GM12878 (cell line): ENCODE measurements around the gene MANF. TPM values are rescaled to one million over a fixed set of nuclear protein-coding genes. Genes with fewer than 3 reads are reported as not detected.

Source experiments
- ATAC-seq: fragments of 200-7000 bp; cut with Tn5 transposase; 3 replicates; pipeline ENCODE4 v1.9.1; 2020; ENCODE audit warnings: mild to moderate bottlenecking, moderate library complexity
- BruUV-seq: library from RNA; stranded (reverse); fragments of 400-500 nt; replicated peaks from 2 replicates; lab custom pipeline; 2021; lab: Mats Ljungman, UMichigan
- CTCF ChIA-PET: fragments of 300-600 bp; sonication (Branson Sonifier 250); formaldehyde crosslinking; extraction: SDS; loops from one replicate; lab custom pipeline; 2021; ENCODE audit warnings: inconsistent platforms; lab: Yijun Ruan, JAX
- POLR2A ChIA-PET: fragments of 350-600 bp; formaldehyde crosslinking; extraction: SDS; loops from one replicate; lab custom pipeline; 2021; ENCODE audit warnings: inconsistent platforms; lab: Charles Lee
- RAD21 ChIA-PET: fragments of 300-600 bp; sonication (Branson Sonifier 250); formaldehyde crosslinking; loops from one replicate; lab custom pipeline; 2023; ENCODE audit warnings: antibody characterized with exemption; ENCODE audit not compliant: unreplicated experiment; lab: Charles Lee
- SMC1A ChIA-PET: fragments of 300-600 bp; sonication (Branson Sonifier 250); formaldehyde crosslinking; loops from one replicate; lab custom pipeline; 2023; ENCODE audit not compliant: unreplicated experiment, uncharacterized antibody; lab: Charles Lee
- DNase-seq: peaks from one replicate; pipeline ENCODE4 v3.0.0-alpha.2; 2011; ENCODE audit warnings: low read depth, low spot score
- FAIRE-seq: peaks from 3 replicates; lab custom pipeline; 2011; peaks lifted over from hg19 to GRCh38; lab: Jason Lieb, UNC
- H2AFZ ChIP-seq: 2 replicates; pipeline ENCODE4 v1.6.0; 2011; ENCODE audit warnings: low read depth, low read length, control low read depth; ENCODE audit not compliant: control insufficient read depth
- H3K27ac ChIP-seq: 2 replicates; pipeline ENCODE4 v1.5.1; 2011; ENCODE audit warnings: control low read depth; ENCODE audit not compliant: control insufficient read depth, insufficient read depth
- H3K27me3 ChIP-seq, 2 experiments: replicated peaks in 1 of 2; 2 replicates each; pipeline versions ENCODE4 v1.6.0 to v1.6.1; 2011; ENCODE audit warnings: low read length in 1 of 2; ENCODE audit not compliant: control insufficient read depth in 2 of 2, insufficient read depth in 2 of 2
- H3K36me3 ChIP-seq, 2 experiments: 2 replicates each; pipeline ENCODE4 v1.5.1; 2011; ENCODE audit warnings: low read length in 1 of 2; ENCODE audit not compliant: control insufficient read depth in 2 of 2, insufficient read depth in 2 of 2
- H3K4me1 ChIP-seq: 2 replicates; pipeline ENCODE4 v1.6.1; 2011; ENCODE audit warnings: mild to moderate bottlenecking, low read length, moderate library complexity, mixed read lengths; ENCODE audit not compliant: control insufficient read depth, insufficient read depth
- H3K4me2 ChIP-seq: 2 replicates; pipeline ENCODE4 v1.6.0; 2011; ENCODE audit warnings: control low read depth; ENCODE audit not compliant: control insufficient read depth, insufficient read depth
- H3K4me3 ChIP-seq: fragments of 200-600 bp; sonication (generic); 2 replicates; pipeline ENCODE4 v1.5.1; 2016
- H3K79me2 ChIP-seq: 2 replicates; pipeline ENCODE4 v1.6.0; 2011; ENCODE audit warnings: low read length; ENCODE audit not compliant: control insufficient read depth, insufficient read depth
- H3K9ac ChIP-seq: 2 replicates; pipeline ENCODE4 v1.8.0; 2011; ENCODE audit warnings: low read length, control low read depth, mixed read lengths; ENCODE audit not compliant: control insufficient read depth, insufficient read depth
- H3K9me3 ChIP-seq: replicated peaks from 3 replicates; pipeline ENCODE4 v1.5.1; 2011; ENCODE audit warnings: mild to moderate bottlenecking, low read length; ENCODE audit not compliant: control insufficient read depth, insufficient read depth
- H4K20me1 ChIP-seq: 2 replicates; pipeline ENCODE4 v1.6.0; 2011; ENCODE audit not compliant: control insufficient read depth, insufficient read depth
- BCL11A ChIP-seq: IDR thresholded peaks from 2 replicates; pipeline ENCODE4 v1.6.1; 2011; ENCODE audit warnings: low read depth, low read length
- CBFB ChIP-seq: IDR thresholded peaks from 2 replicates; pipeline ENCODE4 v1.6.1; 2016; ENCODE audit warnings: antibody characterized with exemption, low read depth
- CHD4 ChIP-seq: fragments of 200-600 bp; sonication (generic); IDR thresholded peaks from 2 replicates; pipeline ENCODE4 v1.6.1; 2016; ENCODE audit warnings: mild to moderate bottlenecking
- GABPA ChIP-seq: IDR thresholded peaks from 2 replicates; pipeline ENCODE4 v1.6.1; 2014; ENCODE audit warnings: antibody characterized with exemption, low read depth, mild to moderate bottlenecking, inconsistent platforms
- HDAC2 ChIP-seq: fragments of 200-600 bp; sonication (generic); IDR thresholded peaks from 2 replicates; pipeline ENCODE4 v1.6.1; 2017
- IKZF2 ChIP-seq, 2 experiments: fragments of 450-650 bp; IDR thresholded peaks; 2 replicates each; pipeline ENCODE4 v1.6.1; 2017; ENCODE audit warnings: mild to moderate bottlenecking in 2 of 2, moderate library complexity in 2 of 2
- MTA2 ChIP-seq: fragments of 450-650 bp; IDR thresholded peaks from 2 replicates; pipeline ENCODE4 v1.6.1; 2016; ENCODE audit warnings: low read depth, mild to moderate bottlenecking, moderate library complexity
- POU2F2 ChIP-seq: IDR thresholded peaks from 3 replicates; pipeline ENCODE4 v1.6.1; 2011; ENCODE audit warnings: low read depth, mild to moderate bottlenecking, low read length, borderline replicate concordance
- RCOR1 ChIP-seq: conservative IDR thresholded peaks from 2 replicates; pipeline ENCODE4 v1.6.1; 2012; ENCODE audit warnings: low read depth, low read length, improper control_type of control experiment
- SIX5 ChIP-seq: IDR thresholded peaks from 2 replicates; pipeline ENCODE4 v1.6.1; 2011; ENCODE audit warnings: mild to moderate bottlenecking, low read depth, low read length, moderate library complexity; ENCODE audit not compliant: severe bottlenecking
- SREBF2 ChIP-seq: IDR thresholded peaks from 2 replicates; pipeline ENCODE4 v1.6.1; 2012; ENCODE audit warnings: mild to moderate bottlenecking, low read length
- WRNIP1 ChIP-seq: IDR thresholded peaks from 2 replicates; pipeline ENCODE4 v1.6.1; 2011; ENCODE audit warnings: low read depth, low read length, improper control_type of control experiment, borderline replicate concordance
- YBX1 ChIP-seq: fragments of 450-650 bp; IDR thresholded peaks from 2 replicates; pipeline ENCODE4 v1.6.1; 2016; ENCODE audit warnings: antibody characterized with exemption
- WGBS: methylation state at CpG from one replicate; pipeline ENCODE4 v1.1.6; 2016; ENCODE audit warnings: low lambda C conversion rate; ENCODE audit not compliant: insufficient replicate concordance, insufficient coverage; ENCODE audit errors: missing lambda C conversion rate; 5-methylcytosine and 5-hydroxymethylcytosine counted together
- in situ Hi-C: fragments of 300-500 bp; cut with MboI; formaldehyde crosslinking; loops from 9 replicates; pipeline ENCODE4 v1.14.3; 2018; ENCODE audit warnings: mixed read lengths
- intact Hi-C: fragments of 100-400 bp; cut with micrococcal nuclease; formaldehyde crosslinking; loops from one replicate; pipeline ENCODE4 v1.14.2; 2022; ENCODE audit not compliant: unreplicated experiment
- polyA plus RNA-seq, 11 experiments: library from polyadenylated mRNA; depleted of rRNA in 4 of 11; unstranded in 6 of 11; stranded (reverse) in 5 of 11; fragments of >200 nt; fragmentation: Nextera tagmentation in 4 of 11; fragmentation: Illumina TruSeq in 1 of 11; extraction: Ambion mirVana in 4 of 11; extraction: Trizol in 1 of 11; gene quantifications; 1 replicate in 1 of 11; 2 replicates in 10 of 11; pipeline versions ENCODE4 v1.2.1 to v1.2.3, GENCODE V29; 2011 to 2016; ENCODE audit warnings: inconsistent platforms in 2 of 11, missing spikeins in 2 of 11, low read depth in 1 of 11
- total RNA-seq, 4 experiments: library from RNA; depleted of rRNA in 3 of 4; stranded (reverse); fragments of >200 nt in 3 of 4; fragmentation: Illumina TruSeq in 1 of 4; extraction: Trizol in 1 of 4; gene quantifications; 2 replicates each; pipeline versions ENCODE4 v1.2.1 to v1.2.3, GENCODE V29; 2013 to 2021
- TF ChIP-seq, protein P1 (sequence below): IDR thresholded peaks from 2 replicates; pipeline ENCODE4 v1.6.1; 2011; ENCODE audit warnings: borderline replicate concordance, low read depth, mild to moderate bottlenecking, moderate library complexity, mixed read lengths, low read length; ENCODE audit not compliant: insufficient read depth; ENCODE audit errors: extremely low read length

Gene MANF
- total and polyA plus RNA-seq, 10 of the 15 experiments (the other 5 are each of a cell fraction or from before 2014, with no cell fraction given), result 22.0 to 120 (median 82.9) TPM

DNA sequence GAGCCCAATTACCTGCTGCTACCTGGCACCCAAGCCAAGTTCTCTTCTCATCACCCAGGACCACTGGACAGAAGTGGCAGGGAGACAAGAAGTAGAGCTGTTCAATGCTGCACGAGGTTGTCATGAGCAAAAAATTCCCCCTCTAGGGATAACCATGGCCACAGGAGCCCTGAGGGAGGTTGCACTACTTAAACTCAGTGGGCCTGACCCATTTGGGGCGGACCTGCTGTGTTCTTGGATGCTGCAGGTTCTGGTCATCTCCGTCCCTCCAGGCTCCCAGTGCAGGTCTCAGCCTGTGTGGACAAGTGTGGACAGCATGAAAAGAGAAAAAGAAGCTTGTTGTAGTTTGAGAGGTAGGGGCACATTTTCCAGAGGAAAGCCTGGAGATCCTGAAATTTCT is 26.1 kb upstream of the MANF start (continued):
- TF ChIP-seq RCOR1 (no peak), BCL11A (no peak), POU2F2 (no peak), GABPA (no peak), MTA2 (no peak), SIX5 (no peak), CHD4 (no peak), YBX1 (no peak)
- TF ChIP-seq, all 136 proteins: peak for 0

DNA sequence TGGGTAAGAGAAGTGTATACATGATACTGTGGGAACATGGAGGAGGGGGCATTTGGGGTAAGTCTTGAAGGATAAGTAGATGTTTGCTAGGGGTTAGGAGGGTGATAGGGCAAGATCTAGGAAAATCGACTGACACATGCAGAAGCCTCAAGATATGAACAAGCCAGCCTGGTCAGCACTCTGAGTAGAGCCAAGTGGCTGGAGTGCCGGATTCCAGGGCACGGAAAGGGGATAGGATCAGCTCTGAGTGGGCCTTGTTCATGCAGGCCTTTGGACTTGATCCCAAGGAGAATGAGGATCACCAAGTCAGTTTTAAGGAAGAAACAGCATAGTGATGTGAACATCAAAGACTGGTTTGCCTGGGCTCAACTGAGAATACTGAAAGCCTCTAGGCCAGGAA is 24.3 kb upstream of the MANF start:
- 33% methylated on average over 3 of the region's 3 CpGs for WGBS
- ChIA-PET SMC1A (no interaction called here), POLR2A (no interaction called here), CTCF (interaction anchor here (1.1 kb wide), 1 partner anchor 24 kb away, joined by 3 read pairs; the partner anchor contains the start of gene MANF), RAD21 (no interaction called here)
- Histone ChIP-seq H3K4me3 (no peak overlapping the region), H3K4me2 (no peak overlapping the region), H3K36me3 (no peaks in the 10 kb centered on the region), H3K4me1 (no peaks in the 10 kb centered on the region), H4K20me1 (no peaks in the 10 kb centered on the region), H3K79me2 (no peaks in the 10 kb centered on the region), H3K27me3 (peaks cover 0 to 2% of the 10 kb centered on the region in 2 experiments; a peak in 1 of 4 replicates), H3K27ac (no peak overlapping the region), H3K9me3 (no peaks in the 10 kb centered on the region), H3K9ac (no peak overlapping the region), H2AFZ (no peak overlapping the region)
- no peak for ATAC-seq
- FAIRE-seq, result no peak
- intact Hi-C loops, result no loop called here
- in situ Hi-C loops, result no loop called here
- DNase-seq, result no peak
- TF ChIP-seq CBFB (no peak), HDAC2 (no peak), WRNIP1 (no peak), IKZF2 (IDR thresholded peaks at IDR 0.05) (no peak), SREBF2 (no peak)
- TF ChIP-seq, protein P1, sequence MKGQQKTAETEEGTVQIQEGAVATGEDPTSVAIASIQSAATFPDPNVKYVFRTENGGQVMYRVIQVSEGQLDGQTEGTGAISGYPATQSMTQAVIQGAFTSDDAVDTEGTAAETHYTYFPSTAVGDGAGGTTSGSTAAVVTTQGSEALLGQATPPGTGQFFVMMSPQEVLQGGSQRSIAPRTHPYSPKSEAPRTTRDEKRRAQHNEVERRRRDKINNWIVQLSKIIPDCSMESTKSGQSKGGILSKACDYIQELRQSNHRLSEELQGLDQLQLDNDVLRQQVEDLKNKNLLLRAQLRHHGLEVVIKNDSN, result no peak
- BruUV-seq, result no TSS peak
